Tibial nerve (tissue), 4 donors: Measurements from ENCODE around the gene HTR3B.

ENCODE experiments used
- CTCF ChIP-seq, 5 experiments: fragments of 200-600 bp in 3 of 5; fragments of 450-650 bp in 2 of 5; sonication (generic) in 3 of 5; IDR thresholded peaks; one replicate each; pipeline ENCODE4 v1.5.1; 2016 to 2019; ENCODE audit warnings: antibody characterized with exemption in 5 of 5, mild to moderate bottlenecking in 3 of 5, moderate library complexity in 2 of 5
- EP300 ChIP-seq, 2 donors: sonication (generic); formaldehyde crosslinking; IDR thresholded peaks; one replicate each; pipeline ENCODE4 v1.6.1; 2017; ENCODE audit warnings: antibody characterized with exemption in 2 of 2, mild to moderate bottlenecking in 1 of 2

- TF ChIP-seq EP300 (IDR thresholded peaks at IDR 0.05) (no peak), CTCF (IDR thresholded peaks at IDR 0.05) (no peak)
These were observed 31.4 kb upstream of the HTR3B start for GRCh38 chr11:113873236-113873626.
